GM12874 (cell line): ENCODE data around the gene RTP3.

Experiments
- CTCF ChIP-seq: IDR thresholded peaks from 2 replicates; pipeline ENCODE4 v1.5.1; 2011; ENCODE audit warnings: low read depth, mild to moderate bottlenecking, control low read depth, low read length, moderate library complexity; ENCODE audit not compliant: insufficient read depth

The RTP3 gene

GRCh38 chr3:46516521-46516920, 18.7 kb downstream of the RTP3 start:
- TF ChIP-seq CTCF, result no peak

- TF ChIP-seq CTCF, result no peak
Observed at GRCh38 chr3:46517016-46517783, 19.4 kb downstream of the RTP3 start.

- no peak for TF ChIP-seq CTCF
Observed at GRCh38 chr3:46517784-46518181, 20.0 kb downstream of the RTP3 start.

- TF ChIP-seq CTCF, result no peak
Observed at GRCh38 chr3:46519952-46520351, 22.2 kb downstream of the RTP3 start.

GRCh38 chr3:46520531-46520930, 22.8 kb downstream of the RTP3 start:
- TF ChIP-seq CTCF, result no peak

- no peak for TF ChIP-seq CTCF
Observed at GRCh38 chr3:46521096-46521495, 23.3 kb downstream of the RTP3 start.

- no peak for TF ChIP-seq CTCF
Observed at GRCh38 chr3:46523556-46523955, 25.8 kb downstream of the RTP3 start.
